ENCODE results near the gene SSH3.

DNA sequence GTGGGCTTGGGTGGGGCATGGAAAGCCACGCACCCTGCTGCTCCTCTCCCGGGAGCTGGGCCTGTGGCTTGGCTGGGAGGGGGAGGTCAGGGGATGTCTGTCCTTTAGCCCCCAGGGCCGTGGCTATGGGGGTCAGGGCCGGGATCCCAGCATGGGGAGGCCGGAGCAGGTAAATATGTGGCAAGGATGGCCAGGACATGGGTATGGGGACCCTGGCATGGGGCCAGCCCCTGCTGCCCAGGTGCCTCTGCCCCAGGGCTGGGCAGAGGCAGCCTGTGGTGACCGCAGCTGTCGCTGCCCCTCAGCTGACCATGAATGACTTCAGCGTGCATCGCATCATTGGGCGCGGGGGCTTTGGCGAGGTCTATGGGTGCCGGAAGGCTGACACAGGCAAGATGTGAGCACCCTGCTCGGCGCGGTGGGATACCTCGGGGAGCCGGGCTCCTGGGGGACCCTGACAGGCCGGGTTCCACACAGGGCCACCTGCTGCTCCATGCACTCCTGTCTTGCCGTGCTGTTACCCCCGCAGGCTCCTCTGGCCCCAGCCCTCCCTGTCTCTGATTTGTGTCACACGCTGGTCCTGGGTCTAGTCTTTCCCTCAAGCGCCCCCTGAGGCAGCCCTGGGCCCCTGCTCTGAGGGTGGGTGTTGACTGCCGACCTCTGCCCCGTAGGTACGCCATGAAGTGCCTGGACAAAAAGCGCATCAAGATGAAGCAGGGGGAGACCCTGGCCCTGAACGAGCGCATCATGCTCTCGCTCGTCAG lies 22.4 kb upstream of the SSH3 start:
- TF ChIP-seq CTCF (IDR thresholded peaks at IDR 0.05; ENCODE audit: low read depth, low read length, poor library complexity, severe bottlenecking) (no peak), EZH2phosphoT487 (IDR thresholded peaks at IDR 0.05; ENCODE audit: borderline replicate concordance, low read length) (no peak)

Measured in DOHH2 (cell line).